Duodenal mucosa (tissue), 2 donors: ENCODE results near the gene GRPEL1.

Experiments used
- H3K27ac ChIP-seq: one replicate; pipeline ENCODE4 v1.7.0; 2013; ENCODE audit warnings: low read depth, low read length
- H3K27me3 ChIP-seq, 2 donors: one replicate each; pipeline ENCODE4 v1.7.0; 2013; ENCODE audit warnings: low read length in 2 of 2, control low read depth in 1 of 2; ENCODE audit not compliant: insufficient read depth in 2 of 2, control insufficient read depth in 1 of 2
- H3K36me3 ChIP-seq, 2 donors: one replicate each; pipeline ENCODE4 v1.7.0; 2013; ENCODE audit warnings: low read length in 2 of 2, control low read depth in 1 of 2; ENCODE audit not compliant: insufficient read depth in 2 of 2, control insufficient read depth in 1 of 2
- H3K4me1 ChIP-seq, 2 donors: one replicate each; pipeline ENCODE4 v1.7.0; 2013; ENCODE audit warnings: low read length in 2 of 2, control low read depth in 1 of 2; ENCODE audit not compliant: insufficient read depth in 2 of 2, control insufficient read depth in 1 of 2
- H3K4me3 ChIP-seq, 2 donors: one replicate each; pipeline ENCODE4 v1.7.0; 2013; ENCODE audit warnings: low read length in 2 of 2, low read depth in 1 of 2
- H3K9ac ChIP-seq, 2 donors: one replicate each; pipeline ENCODE4 v1.7.0; 2013; ENCODE audit warnings: low read length in 2 of 2, low read depth in 1 of 2
- H3K9me3 ChIP-seq, 2 donors: one replicate each; pipeline ENCODE4 v1.7.0; 2013; ENCODE audit warnings: low read length in 2 of 2, control low read depth in 1 of 2; ENCODE audit not compliant: control insufficient read depth in 1 of 2

The GRPEL1 gene

GRCh38 chr4:7041246-7041645 is 26.6 kb downstream of the GRPEL1 start:
- no peak overlapping the region for H3K4me3 ChIP-seq

GRCh38 chr4:7040765-7041164 is 27.1 kb downstream of the GRPEL1 start:
- H3K36me3 ChIP-seq, result no peaks in the 10 kb centered on the region
- no peak overlapping the region for H3K9ac ChIP-seq
- H3K4me3 ChIP-seq, result no peak overlapping the region
- H3K27me3 ChIP-seq, result no peaks in the 10 kb centered on the region
- H3K9me3 ChIP-seq, result no peaks in the 10 kb centered on the region
- no peak overlapping the region for H3K27ac ChIP-seq
- peaks cover 23 to 24% of the 10 kb centered on the region in 2 donors for H3K4me1 ChIP-seq

More at GRCh38 chr4:7041246-7041645, 26.6 kb downstream of the GRPEL1 start:
- no peak overlapping the region for H3K27ac ChIP-seq
- H3K27me3 ChIP-seq, result no peaks in the 10 kb centered on the region
- no peaks in the 10 kb centered on the region for H3K9me3 ChIP-seq
- H3K4me1 ChIP-seq, result peaks cover 28 to 29% of the 10 kb centered on the region in 2 donors
- H3K36me3 ChIP-seq, result no peaks in the 10 kb centered on the region
- no peak overlapping the region for H3K9ac ChIP-seq

- Histone ChIP-seq H3K9ac (no peak overlapping the region), H3K9me3 (no peaks in the 10 kb centered on the region), H3K27me3 (no peaks in the 10 kb centered on the region), H3K4me3 (no peak overlapping the region), H3K4me1 (peaks cover 9 to 12% of the 10 kb centered on the region in 2 donors), H3K36me3 (peaks cover 6 to 7% of the 10 kb centered on the region in 2 donors), H3K27ac (no peak overlapping the region)
These were observed 30.4 kb downstream of the GRPEL1 start for GRCh38 chr4:7037425-7037824.

GRCh38 chr4:7034262-7035081 is 33.4 kb downstream of the GRPEL1 start:
- Histone ChIP-seq H3K4me3 (no peak overlapping the region), H3K9me3 (no peaks in the 10 kb centered on the region), H3K4me1 (no peaks in the 10 kb centered on the region), H3K27ac (no peak overlapping the region), H3K27me3 (no peaks in the 10 kb centered on the region), H3K36me3 (peaks cover 27 to 36% of the 10 kb centered on the region in 2 donors), H3K9ac (no peak overlapping the region)

GRCh38 chr4:7032596-7032995 is 35.3 kb downstream of the GRPEL1 start:
- no peak overlapping the region for H3K4me3 ChIP-seq
- H3K9ac ChIP-seq, result no peak overlapping the region
- no peaks in the 10 kb centered on the region for H3K9me3 ChIP-seq
- no peaks in the 10 kb centered on the region for H3K4me1 ChIP-seq
- no peaks in the 10 kb centered on the region for H3K27me3 ChIP-seq
- peaks cover 31 to 49% of the 10 kb centered on the region in 2 donors for H3K36me3 ChIP-seq
- H3K27ac ChIP-seq, result no peak overlapping the region

- Histone ChIP-seq H3K9ac (no peak overlapping the region), H3K36me3 (peaks cover 31 to 57% of the 10 kb centered on the region in 2 donors), H3K9me3 (no peaks in the 10 kb centered on the region), H3K4me1 (no peaks in the 10 kb centered on the region), H3K4me3 (no peak overlapping the region), H3K27me3 (no peaks in the 10 kb centered on the region), H3K27ac (no peak overlapping the region)
These were observed 36.1 kb downstream of the GRPEL1 start for GRCh38 chr4:7031558-7032449.

GRCh38 chr4:7030856-7031255 is 37.0 kb downstream of the GRPEL1 start:
- H3K27me3 ChIP-seq, result no peaks in the 10 kb centered on the region
- H3K36me3 ChIP-seq, result peaks cover 34 to 66% of the 10 kb centered on the region in 2 donors
- no peak overlapping the region for H3K27ac ChIP-seq
- H3K4me1 ChIP-seq, result no peaks in the 10 kb centered on the region
- no peak overlapping the region for H3K4me3 ChIP-seq
- no peaks in the 10 kb centered on the region for H3K9me3 ChIP-seq
- H3K9ac ChIP-seq, result no peak overlapping the region

GRCh38 chr4:7029921-7030320 is 37.9 kb downstream of the GRPEL1 start:
- no peaks in the 10 kb centered on the region for H3K27me3 ChIP-seq
- no peak overlapping the region for H3K9ac ChIP-seq
- no peak overlapping the region for H3K4me3 ChIP-seq
- peaks cover 38 to 75% of the 10 kb centered on the region in 2 donors for H3K36me3 ChIP-seq
- no peaks in the 10 kb centered on the region for H3K9me3 ChIP-seq
- no peaks in the 10 kb centered on the region for H3K4me1 ChIP-seq
- no peak overlapping the region for H3K27ac ChIP-seq

GRCh38 chr4:7029212-7029611 is 38.7 kb downstream of the GRPEL1 start:
- Histone ChIP-seq H3K4me1 (no peaks in the 10 kb centered on the region), H3K36me3 (peaks cover 43 to 82% of the 10 kb centered on the region in 2 donors), H3K4me3 (no peak overlapping the region), H3K27ac (no peak overlapping the region), H3K27me3 (no peaks in the 10 kb centered on the region), H3K9me3 (no peaks in the 10 kb centered on the region), H3K9ac (no peak overlapping the region)

- Histone ChIP-seq H3K27me3 (no peaks in the 10 kb centered on the region), H3K9me3 (no peaks in the 10 kb centered on the region), H3K4me3 (no peak overlapping the region), H3K4me1 (no peaks in the 10 kb centered on the region), H3K9ac (no peak overlapping the region), H3K36me3 (peaks cover 46 to 91% of the 10 kb centered on the region in 2 donors), H3K27ac (no peak overlapping the region)
These were observed 40.0 kb downstream of the GRPEL1 start for GRCh38 chr4:7027913-7028312.
